Thoracic aorta (tissue), 2 donors: ENCODE results near the gene HOXB2. TPM values are rescaled to one million over a fixed set of nuclear protein-coding genes. Genes with fewer than 3 reads are reported as not detected.

Source experiments
- ATAC-seq: fragments of 150-250 bp; one replicate; pipeline ENCODE4 v1.8.0; 2017; ENCODE audit warnings: low read depth; ENCODE audit not compliant: insufficient number of reproducible peaks, low FRiP score
- DNase-seq: peaks from one replicate; pipeline ENCODE4 v3.0.0-alpha.2; 2020; ENCODE audit warnings: low spot score
- H3K27ac ChIP-seq, 2 donors: fragments of 200-600 bp; sonication (generic); 1 replicate in 1 of 2; 2 replicates in 1 of 2; pipeline ENCODE4 v1.5.1; 2016; ENCODE audit warnings: mild to moderate bottlenecking in 2 of 2, moderate library complexity in 2 of 2
- H3K27me3 ChIP-seq: fragments of 200-600 bp; sonication (generic); replicated peaks from 2 replicates; pipeline ENCODE4 v1.6.0; 2016; ENCODE audit warnings: mild to moderate bottlenecking; ENCODE audit not compliant: insufficient read depth
- H3K36me3 ChIP-seq: fragments of 200-600 bp; sonication (generic); one replicate; pipeline ENCODE4 v1.5.1; 2016
- H3K4me1 ChIP-seq, 2 donors: fragments of 200-600 bp; sonication (generic); 1 replicate in 1 of 2; 2 replicates in 1 of 2; pipeline versions ENCODE4 v1.5.1 to v1.6.0; 2016; ENCODE audit warnings: low read depth in 2 of 2, mild to moderate bottlenecking in 1 of 2; ENCODE audit not compliant: control insufficient read depth in 1 of 2
- H3K4me3 ChIP-seq: fragments of 200-600 bp; sonication (generic); 2 replicates; pipeline ENCODE4 v1.5.1; 2016; ENCODE audit warnings: mild to moderate bottlenecking
- H3K9me3 ChIP-seq: fragments of 200-600 bp; sonication (generic); 2 replicates; pipeline ENCODE4 v1.5.1; 2016
- CTCF ChIP-seq: fragments of 200-600 bp; sonication (generic); IDR thresholded peaks from one replicate; pipeline ENCODE4 v1.5.1; 2019; ENCODE audit warnings: antibody characterized with exemption
- total RNA-seq, 2 donors: library from RNA; depleted of rRNA; stranded (reverse); fragments of >200 nt; gene quantifications; one replicate each; pipeline versions ENCODE4 v1.1.0 to v1.2.3, GENCODE V29; 2016

Gene HOXB2
- total RNA-seq, 2 donors from 2014 or later: 53.3 to 73.0 TPM

DNA sequence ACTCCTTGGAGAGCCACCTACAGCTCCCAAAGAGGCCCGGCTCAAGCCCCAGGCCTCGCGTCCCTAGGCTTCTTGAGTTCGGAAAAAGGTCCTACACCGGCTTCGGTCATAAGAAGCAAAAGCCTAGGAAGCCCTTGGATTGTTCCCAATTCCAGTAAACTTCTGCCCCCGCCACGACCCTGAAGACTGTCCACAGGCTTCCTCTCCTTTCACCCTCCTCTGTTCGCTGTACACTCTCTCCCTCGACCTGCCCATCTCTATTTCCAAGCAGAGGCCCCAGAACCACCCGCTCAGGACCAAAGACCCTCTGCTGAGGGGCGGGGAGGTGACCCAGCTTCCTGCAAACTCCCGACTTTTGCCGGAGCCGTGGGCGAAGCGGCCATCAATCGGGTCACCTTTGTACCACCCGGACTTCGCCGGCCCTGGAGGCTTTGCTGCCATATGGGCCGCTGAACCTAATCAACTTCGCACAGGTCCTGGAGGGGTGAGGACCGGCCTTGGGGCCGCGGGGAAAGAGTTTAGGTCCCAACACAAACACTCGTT is 2.7 kb downstream of the HOXB2 start:
- no peak for DNase-seq
- Histone ChIP-seq H3K4me1 (peaks cover 16 to 30% of the 10 kb centered on the region in 2 donors), H3K4me3 (peak overlapping the region; percentile 88), H3K27ac (peak overlapping the region; percentile 93 to 95), H3K36me3 (no peaks in the 10 kb centered on the region), H3K27me3 (no peaks in the 10 kb centered on the region), H3K9me3 (no peaks in the 10 kb centered on the region)
- no peak for ATAC-seq
- no peak for TF ChIP-seq CTCF

- Histone ChIP-seq H3K4me3 (peak overlapping the region; percentile 88), H3K27me3 (no peaks in the 10 kb centered on the region), H3K4me1 (peaks cover 16 to 27% of the 10 kb centered on the region in 2 donors), H3K9me3 (no peaks in the 10 kb centered on the region), H3K36me3 (no peaks in the 10 kb centered on the region), H3K27ac (peak overlapping the region; percentile 93 to 95)
- DNase-seq: no peak
- peak; percentile 42 for ATAC-seq
- no peak for TF ChIP-seq CTCF
Observed at GRCh38 chr17:48541577-48542113, 3.3 kb downstream of the HOXB2 start.

DNA sequence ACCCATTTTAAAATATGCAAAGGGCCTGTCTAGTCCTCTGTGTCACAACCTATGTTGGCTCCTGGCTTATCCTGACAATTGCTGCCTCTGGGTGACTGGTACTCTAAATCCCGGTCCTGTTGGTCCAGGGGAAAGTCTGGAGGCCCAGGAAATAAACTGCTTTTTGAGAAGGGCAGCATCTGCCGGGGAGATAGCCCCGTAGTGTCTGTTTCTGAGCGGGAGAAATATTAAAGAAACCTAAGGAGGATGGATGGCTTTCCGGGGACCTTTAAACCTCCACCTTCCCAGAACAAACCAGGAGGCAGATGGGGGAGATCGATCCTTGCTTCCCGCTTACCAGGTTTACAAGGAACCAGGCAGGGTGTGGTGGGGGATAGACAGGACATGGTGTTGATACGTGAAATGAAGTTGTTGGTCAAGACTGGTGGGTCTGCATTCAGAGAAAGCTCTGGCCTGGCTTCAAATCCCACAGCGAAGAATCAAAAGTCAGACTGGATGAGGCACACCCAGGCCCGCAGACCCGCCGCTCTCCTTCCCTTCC is 3.8 kb downstream of the HOXB2 start:
- Histone ChIP-seq H3K36me3 (no peaks in the 10 kb centered on the region), H3K4me1 (peaks cover 14 to 22% of the 10 kb centered on the region in 2 donors), H3K4me3 (peak overlapping the region; percentile 88), H3K27ac (peak overlapping the region; percentile 93 to 95), H3K9me3 (no peaks in the 10 kb centered on the region), H3K27me3 (no peaks in the 10 kb centered on the region)
- no peak for TF ChIP-seq CTCF
- DNase-seq (no peak), ATAC-seq (no peak)

DNA sequence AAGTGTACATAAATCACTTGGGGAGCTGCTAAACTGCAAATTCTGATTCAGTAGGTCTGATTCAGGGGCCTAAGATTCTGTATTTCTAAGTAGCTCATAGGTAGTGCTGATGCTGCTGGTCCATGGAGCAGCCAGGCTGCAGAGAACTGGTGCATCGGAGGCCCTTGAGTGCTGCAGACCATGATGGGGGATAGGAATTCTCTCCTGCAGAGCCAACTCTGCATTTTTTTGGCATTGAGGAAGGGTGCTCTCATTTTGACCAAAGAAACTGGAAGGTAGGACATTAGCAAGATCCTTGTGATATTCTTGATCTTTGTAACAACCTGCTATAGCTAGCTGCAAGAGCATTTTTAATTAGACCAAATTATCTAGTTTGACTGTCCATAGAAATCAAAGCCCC is 4.7 kb downstream of the HOXB2 start:
- no peak for DNase-seq
- no peaks in the 10 kb centered on the region for H3K9me3 ChIP-seq
- no peaks in the 10 kb centered on the region for H3K36me3 ChIP-seq
- no peak for ATAC-seq
- H3K4me3 ChIP-seq: no peak overlapping the region
- no peaks in the 10 kb centered on the region for H3K27me3 ChIP-seq
- peaks cover 5 to 13% of the 10 kb centered on the region in 2 donors for H3K4me1 ChIP-seq
- H3K27ac ChIP-seq: no peak overlapping the region
- TF ChIP-seq CTCF: no peak

DNA sequence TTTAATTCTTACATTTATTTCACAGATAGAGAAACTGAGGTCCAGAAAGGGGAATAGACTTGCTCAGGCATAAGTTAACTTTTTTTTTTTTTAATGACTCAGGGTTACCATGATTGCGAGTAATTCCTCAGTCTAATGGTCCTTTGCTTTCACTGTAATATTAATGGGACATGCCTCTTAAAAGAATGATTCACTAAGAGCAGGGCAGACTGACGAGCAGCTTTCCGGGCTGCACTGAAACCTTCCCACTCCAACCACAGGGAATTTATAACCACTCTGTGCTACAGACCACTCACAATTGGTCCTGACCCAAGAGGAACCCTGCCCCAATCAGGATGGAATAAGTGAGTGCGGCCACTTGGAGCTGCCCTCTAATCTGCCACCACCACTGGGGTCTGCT is 5.7 kb downstream of the HOXB2 start:
- DNase-seq: no peak
- Histone ChIP-seq H3K4me1 (peaks cover 0 to 8% of the 10 kb centered on the region in 2 donors), H3K27ac (no peak overlapping the region)

More for the DNA sequence above, 5.7 kb downstream of the HOXB2 start:
- Histone ChIP-seq H3K9me3 (no peaks in the 10 kb centered on the region), H3K36me3 (no peaks in the 10 kb centered on the region), H3K27me3 (no peaks in the 10 kb centered on the region), H3K4me3 (no peak overlapping the region)
- no peak for ATAC-seq
- TF ChIP-seq CTCF: no peak
